ENCODE measurements around the gene KDM4C.

DNA sequence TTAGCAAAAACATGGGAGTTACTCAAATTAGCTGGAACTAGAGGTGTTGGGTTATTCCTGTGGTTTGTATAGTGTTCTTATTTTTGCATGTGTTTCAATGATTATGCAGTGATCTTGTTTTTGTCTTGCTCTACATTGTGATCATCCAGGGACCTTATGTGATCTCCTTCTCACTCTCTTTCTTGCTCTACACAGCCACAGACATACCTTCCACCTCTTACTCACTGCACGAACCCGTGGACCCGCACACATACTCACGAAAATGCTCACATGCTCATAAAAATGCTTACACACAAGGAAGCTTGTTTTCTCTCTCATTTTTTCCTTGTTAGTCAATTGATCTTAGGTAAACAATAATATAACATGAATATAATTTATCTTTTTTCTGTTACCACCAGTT, 187.1 kb downstream of the KDM4C start:
- TF ChIP-seq, protein P1, sequence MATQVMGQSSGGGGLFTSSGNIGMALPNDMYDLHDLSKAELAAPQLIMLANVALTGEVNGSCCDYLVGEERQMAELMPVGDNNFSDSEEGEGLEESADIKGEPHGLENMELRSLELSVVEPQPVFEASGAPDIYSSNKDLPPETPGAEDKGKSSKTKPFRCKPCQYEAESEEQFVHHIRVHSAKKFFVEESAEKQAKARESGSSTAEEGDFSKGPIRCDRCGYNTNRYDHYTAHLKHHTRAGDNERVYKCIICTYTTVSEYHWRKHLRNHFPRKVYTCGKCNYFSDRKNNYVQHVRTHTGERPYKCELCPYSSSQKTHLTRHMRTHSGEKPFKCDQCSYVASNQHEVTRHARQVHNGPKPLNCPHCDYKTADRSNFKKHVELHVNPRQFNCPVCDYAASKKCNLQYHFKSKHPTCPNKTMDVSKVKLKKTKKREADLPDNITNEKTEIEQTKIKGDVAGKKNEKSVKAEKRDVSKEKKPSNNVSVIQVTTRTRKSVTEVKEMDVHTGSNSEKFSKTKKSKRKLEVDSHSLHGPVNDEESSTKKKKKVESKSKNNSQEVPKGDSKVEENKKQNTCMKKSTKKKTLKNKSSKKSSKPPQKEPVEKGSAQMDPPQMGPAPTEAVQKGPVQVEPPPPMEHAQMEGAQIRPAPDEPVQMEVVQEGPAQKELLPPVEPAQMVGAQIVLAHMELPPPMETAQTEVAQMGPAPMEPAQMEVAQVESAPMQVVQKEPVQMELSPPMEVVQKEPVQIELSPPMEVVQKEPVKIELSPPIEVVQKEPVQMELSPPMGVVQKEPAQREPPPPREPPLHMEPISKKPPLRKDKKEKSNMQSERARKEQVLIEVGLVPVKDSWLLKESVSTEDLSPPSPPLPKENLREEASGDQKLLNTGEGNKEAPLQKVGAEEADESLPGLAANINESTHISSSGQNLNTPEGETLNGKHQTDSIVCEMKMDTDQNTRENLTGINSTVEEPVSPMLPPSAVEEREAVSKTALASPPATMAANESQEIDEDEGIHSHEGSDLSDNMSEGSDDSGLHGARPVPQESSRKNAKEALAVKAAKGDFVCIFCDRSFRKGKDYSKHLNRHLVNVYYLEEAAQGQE (IDR thresholded peaks at IDR 0.05; ENCODE audit: low read depth): no peak
- TF ChIP-seq TCF12 (IDR thresholded peaks at IDR 0.05; ENCODE audit: low read depth) (no peak), FOXM1 (IDR thresholded peaks at IDR 0.05; ENCODE audit: borderline replicate concordance, low read depth) (no peak), ZBTB7A (IDR thresholded peaks at IDR 0.05; ENCODE audit: low read depth) (no peak), YY1 (IDR thresholded peaks at IDR 0.05; ENCODE audit: low read depth) (no peak), RAD21 (IDR thresholded peaks at IDR 0.05; ENCODE audit: low read depth) (no peak), CEBPB (IDR thresholded peaks at IDR 0.05) (no peak)
